ENCODE data around the gene NME2. TPM values are rescaled to one million over a fixed set of nuclear protein-coding genes. Genes with fewer than 3 reads are reported as not detected.
"Not testable (repeated sequence)": the region's sequence is repeated elsewhere in the genome, so short reads cannot be mapped to it uniquely, and the experiment has no call there.

NME2 gene
- total RNA-seq, 2 experiments from 2014 or later = 470 to 555 TPM

- no peak for DNase-seq
- peaks cover 37% of the 10 kb centered on the region for H3K4me1 Mint-ChIP-seq
These were observed 1.1 kb upstream of the NME2 start for GRCh38 chr17:51164911-51165679.

GRCh38 chr17:51165680-51166197 lies 472 bp upstream of the NME2 start:
- ATAC-seq (peak; percentile 24), DNase-seq (no peak)
- peaks cover 37% of the 10 kb centered on the region for H3K4me1 Mint-ChIP-seq
- no peaks in the 10 kb centered on the region for H3K27me3 Mint-ChIP-seq
- H3K36me3 Mint-ChIP-seq = peaks cover 47% of the 10 kb centered on the region
- H3K27ac Mint-ChIP-seq = peak overlapping the region; percentile 99
- CTCF ChIA-PET = interaction anchor here (0.5 to 2.7 kb wide), 4 partner anchors 10 to 53 kb away, joined by 3 to 15 read pairs (median 8); partner anchors contain the start of gene NME1
- peak overlapping the region; percentile 97 for H3K4me3 Mint-ChIP-seq
- no peaks in the 10 kb centered on the region for H3K9me3 Mint-ChIP-seq (ENCODE audit: low read depth)

More at GRCh38 chr17:51164911-51165679, 1.1 kb upstream of the NME2 start:
- Mint-ChIP-seq H3K9me3 (ENCODE audit: low read depth) (no peaks in the 10 kb centered on the region), H3K36me3 (peaks cover 49% of the 10 kb centered on the region), H3K4me3 (peak overlapping the region; percentile 97), H3K27me3 (no peaks in the 10 kb centered on the region), H3K27ac (peak overlapping the region; percentile 99)
- CTCF ChIA-PET = interaction anchor here (0.5 to 2.7 kb wide), 4 partner anchors 10 to 52 kb away, joined by 3 to 15 read pairs (median 8); partner anchors contain the start of gene NME1
- no peak for ATAC-seq

GRCh38 chr17:51166987-51167931 lies 1.0 kb downstream of the NME2 start:
- ATAC-seq (peak; percentile 55), DNase-seq (peak; percentile 75)
- peak overlapping the region; percentile 97 for H3K4me3 Mint-ChIP-seq
- H3K36me3 Mint-ChIP-seq = peaks cover 43% of the 10 kb centered on the region
- CTCF ChIA-PET = interaction anchor here (1.1 to 2.6 kb wide), 3 partner anchors 11 to 315 kb away, joined by 3 to 12 read pairs (median 3); partner anchors contain the start of gene NME1
- peak overlapping the region; percentile 90 for H3K27ac Mint-ChIP-seq
- H3K4me1 Mint-ChIP-seq = peaks cover 41% of the 10 kb centered on the region
- H3K27me3 Mint-ChIP-seq = no peaks in the 10 kb centered on the region
- no peaks in the 10 kb centered on the region for H3K9me3 Mint-ChIP-seq (ENCODE audit: low read depth)

GRCh38 chr17:51169340-51169739 lies 3.1 kb downstream of the NME2 start:
- ATAC-seq (no peak), DNase-seq (no peak)
- CTCF ChIA-PET = interaction anchor here (0.5 kb wide), 1 partner anchor 31 kb away, joined by 3 read pairs; no protein-coding TSS in a partner anchor
- H3K27ac Mint-ChIP-seq = peak overlapping the region; percentile 61
- peaks cover 43% of the 10 kb centered on the region for H3K4me1 Mint-ChIP-seq
- H3K36me3 Mint-ChIP-seq = peaks cover 36% of the 10 kb centered on the region
- H3K27me3 Mint-ChIP-seq = no peaks in the 10 kb centered on the region
- no peak overlapping the region for H3K4me3 Mint-ChIP-seq
- no peaks in the 10 kb centered on the region for H3K9me3 Mint-ChIP-seq (ENCODE audit: low read depth)

GRCh38 chr17:51170736-51171135 lies 4.5 kb downstream of the NME2 start:
- Mint-ChIP-seq H3K36me3 (peaks cover 39% of the 10 kb centered on the region), H3K4me3 (no peak overlapping the region), H3K4me1 (peaks cover 32% of the 10 kb centered on the region), H3K27me3 (no peaks in the 10 kb centered on the region), H3K27ac (no peak overlapping the region), H3K9me3 (ENCODE audit: low read depth) (no peaks in the 10 kb centered on the region)
- CTCF ChIA-PET = interaction anchor here (0.9 kb wide), 1 partner anchor 11 kb away, joined by 3 read pairs; no protein-coding TSS in a partner anchor
- DNase-seq = no peak
- no peak for ATAC-seq

- ATAC-seq; CTCF ChIA-PET; H3K4me3 Mint-ChIP-seq; H3K9me3 Mint-ChIP-seq (ENCODE audit: low read depth); H3K27ac Mint-ChIP-seq; DNase-seq; H3K27me3 Mint-ChIP-seq: not testable (repeated sequence)
- Mint-ChIP-seq H3K4me1 (peaks cover 29% of the 10 kb centered on the region), H3K36me3 (peaks cover 36% of the 10 kb centered on the region)
These were observed 5.8 kb downstream of the NME2 start for GRCh38 chr17:51172030-51172429.

GRCh38 chr17:51180486-51180885 lies 14.3 kb downstream of the NME2 start:
- ATAC-seq = no peak

GRCh38 chr17:51184124-51184523 lies 17.9 kb downstream of the NME2 start:
- ATAC-seq (no peak), DNase-seq (no peak)
- H3K27me3 Mint-ChIP-seq = no peaks in the 10 kb centered on the region
- H3K27ac Mint-ChIP-seq = no peak overlapping the region
- no peaks in the 10 kb centered on the region for H3K4me1 Mint-ChIP-seq
- H3K36me3 Mint-ChIP-seq = peaks cover 19% of the 10 kb centered on the region
- CTCF ChIA-PET = no interaction called here
- H3K9me3 Mint-ChIP-seq (ENCODE audit: low read depth) = no peaks in the 10 kb centered on the region
- H3K4me3 Mint-ChIP-seq = no peak overlapping the region

More at GRCh38 chr17:51180486-51180885, 14.3 kb downstream of the NME2 start:
- Mint-ChIP-seq H3K4me3 (no peak overlapping the region), H3K4me1 (no peaks in the 10 kb centered on the region), H3K9me3 (ENCODE audit: low read depth) (no peaks in the 10 kb centered on the region), H3K27ac (no peak overlapping the region), H3K27me3 (no peaks in the 10 kb centered on the region), H3K36me3 (peaks cover 18% of the 10 kb centered on the region)
- CTCF ChIA-PET = interaction anchor here (3.9 kb wide), 1 partner anchor 28 kb away, joined by 9 read pairs; the partner anchor contains the start of gene NME1
- no peak for DNase-seq

GRCh38 chr17:51185763-51186332 lies 19.6 kb downstream of the NME2 start:
- no peak overlapping the region for H3K4me3 Mint-ChIP-seq
- no peak for ATAC-seq
- CTCF ChIA-PET = no interaction called here
- H3K27me3 Mint-ChIP-seq = no peaks in the 10 kb centered on the region
- no peaks in the 10 kb centered on the region for H3K4me1 Mint-ChIP-seq
- no peak overlapping the region for H3K27ac Mint-ChIP-seq
- no peak for DNase-seq
- peaks cover 26% of the 10 kb centered on the region for H3K36me3 Mint-ChIP-seq
- H3K9me3 Mint-ChIP-seq (ENCODE audit: low read depth) = no peaks in the 10 kb centered on the region

- Mint-ChIP-seq H3K36me3 (peaks cover 28% of the 10 kb centered on the region), H3K4me3 (no peak overlapping the region), H3K27me3 (no peaks in the 10 kb centered on the region), H3K4me1 (no peaks in the 10 kb centered on the region), H3K27ac (no peak overlapping the region), H3K9me3 (ENCODE audit: low read depth) (no peaks in the 10 kb centered on the region)
- ATAC-seq = no peak
- DNase-seq = no peak
- CTCF ChIA-PET = interaction anchor here (0.7 kb wide), 1 partner anchor 35 kb away, joined by 3 read pairs; no protein-coding TSS in a partner anchor
These were observed 22.1 kb downstream of the NME2 start for GRCh38 chr17:51188271-51188833.

- Mint-ChIP-seq H3K36me3 (peaks cover 23% of the 10 kb centered on the region), H3K27ac (no peak overlapping the region), H3K9me3 (ENCODE audit: low read depth) (no peaks in the 10 kb centered on the region), H3K4me3 (no peak overlapping the region), H3K4me1 (no peaks in the 10 kb centered on the region), H3K27me3 (no peaks in the 10 kb centered on the region)
- no peak for ATAC-seq
- no peak for DNase-seq
- CTCF ChIA-PET = no interaction called here
These were observed 23.0 kb downstream of the NME2 start for GRCh38 chr17:51189162-51189561.

GRCh38 chr17:51189628-51190027 lies 23.4 kb downstream of the NME2 start:
- H3K27ac Mint-ChIP-seq = no peak overlapping the region

More at GRCh38 chr17:51189628-51190027, 23.4 kb downstream of the NME2 start:
- Mint-ChIP-seq H3K4me3 (no peak overlapping the region), H3K4me1 (no peaks in the 10 kb centered on the region), H3K27me3 (no peaks in the 10 kb centered on the region), H3K36me3 (peaks cover 21% of the 10 kb centered on the region), H3K9me3 (ENCODE audit: low read depth) (no peaks in the 10 kb centered on the region)
- CTCF ChIA-PET = no interaction called here
- DNase-seq (no peak), ATAC-seq (no peak)
